Measurements from ENCODE around the gene CAMTA1. TPM values are rescaled to one million over a fixed set of nuclear protein-coding genes. Genes with fewer than 3 reads are reported as not detected.

CAMTA1 gene
- total and polyA plus RNA-seq, 4 donors: 18.0 to 93.5 (median 35.8) TPM

GRCh38 chr1:7450838-7451237 is 665.6 kb downstream of the CAMTA1 start:
- Histone ChIP-seq H3K4me3 (ENCODE audit: low read depth in 1 of 3, low read length in 3 of 3) (no peak overlapping the region), H3K36me3 (ENCODE audit: control insufficient read depth in 4 of 4, insufficient read depth in 3 of 4, low read depth in 1 of 4, low read length in 3 of 4) (no peaks in the 10 kb centered on the region), H3K27me3 (ENCODE audit: control insufficient read depth in 4 of 4, insufficient read depth in 4 of 4, low read length in 3 of 4) (no peaks in the 10 kb centered on the region), H3K9me3 (ENCODE audit: control insufficient read depth in 4 of 4, low read length in 3 of 4) (no peaks in the 10 kb centered on the region), H3K4me1 (ENCODE audit: control insufficient read depth in 4 of 4, insufficient read depth in 4 of 4, low read length in 3 of 4) (peaks cover 0 to 11% (median 6%) of the 10 kb centered on the region in 4 donors), H3K27ac (ENCODE audit: low read depth in 1 of 2, low read length in 2 of 2) (no peak overlapping the region), H3K9ac (ENCODE audit: low read depth in 1 of 2, low read length in 2 of 2) (no peak overlapping the region)
- TF ChIP-seq EGR1 (IDR thresholded peaks at IDR 0.05; ENCODE audit: low read depth in 2 of 2) (no peak), JUND (IDR thresholded peaks at IDR 0.05) (no peak), FOXA1 (IDR thresholded peaks at IDR 0.05) (no peak), GABPA (IDR thresholded peaks at IDR 0.05 in 1 of 2, conservative IDR thresholded peaks at IDR 0.05 in 1 of 2) (no peak), MAX (IDR thresholded peaks at IDR 0.05) (no peak), RXRA (IDR thresholded peaks at IDR 0.05) (no peak), NR2F2 (IDR thresholded peaks at IDR 0.05) (no peak), CTCF (IDR thresholded peaks at IDR 0.05; ENCODE audit: low read depth, low read length, missing input control) (no peak), REST (IDR thresholded peaks at IDR 0.05) (no peak), ATF3 (IDR thresholded peaks at IDR 0.05) (no peak), ZBTB33 (IDR thresholded peaks at IDR 0.05) (no peak), HNF4G (IDR thresholded peaks at IDR 0.05) (no peak), HNF4A (conservative IDR thresholded peaks at IDR 0.05) (no peak), TAF1 (conservative IDR thresholded peaks at IDR 0.05) (no peak), YY1 (IDR thresholded peaks at IDR 0.05) (no peak), RAD21 (IDR thresholded peaks at IDR 0.05) (no peak), FOXA2 (IDR thresholded peaks at IDR 0.05) (no peak), SP1 (IDR thresholded peaks at IDR 0.05) (no peak)
- 84% methylated on average over 5 of the region's 5 CpGs for WGBS
- DNase-seq (ENCODE audit: low spot score): no peak

Data from liver (tissue), 9 donors.